Activated T-cell treated with anti-CD3 and anti-CD28 coated beads for 1 hour (primary cell): Measurements from ENCODE around the gene OR56B4.
"Not testable (repeated sequence)": the region's sequence is repeated elsewhere in the genome, so short reads cannot be mapped to it uniquely, and the experiment has no call there.

ENCODE experiments used
- DNase-seq: peaks from one replicate; pipeline ENCODE4 v3.0.0-alpha.2; 2020; ENCODE audit warnings: low read depth

The OR56B4 gene

GRCh38 chr11:6107384-6107783 is at the start of gene OR56B4:
Gene OR56B4 (plus strand): TSS chr11:6107684. CDS start chr11:6107779, 95 bp downstream.
- DNase-seq, result not testable (repeated sequence)

- DNase-seq, result no peak
Observed at GRCh38 chr11:6061475-6061874, 46.0 kb upstream of the OR56B4 start.

GRCh38 chr11:6062691-6063358 is 44.7 kb upstream of the OR56B4 start:
- no peak for DNase-seq

- DNase-seq, result no peak
Observed at GRCh38 chr11:6067502-6067901, 40.0 kb upstream of the OR56B4 start.

GRCh38 chr11:6076443-6076842 is 31.0 kb upstream of the OR56B4 start:
- DNase-seq, result not testable (repeated sequence)

- no peak for DNase-seq
Observed at GRCh38 chr11:6077723-6078122, 29.8 kb upstream of the OR56B4 start.

GRCh38 chr11:6079463-6079862 is 28.0 kb upstream of the OR56B4 start:
- DNase-seq, result no peak

GRCh38 chr11:6083129-6083528 is 24.4 kb upstream of the OR56B4 start:
- DNase-seq, result no peak

- DNase-seq, result no peak
Observed at GRCh38 chr11:6084587-6084986, 22.9 kb upstream of the OR56B4 start.

- DNase-seq, result no peak
Observed at GRCh38 chr11:6094186-6094585, 13.3 kb upstream of the OR56B4 start.

- no peak for DNase-seq
Observed at GRCh38 chr11:6095798-6096197, 11.7 kb upstream of the OR56B4 start.

GRCh38 chr11:6096417-6096816 is 11.1 kb upstream of the OR56B4 start:
- no peak for DNase-seq

- DNase-seq, result no peak
Observed at GRCh38 chr11:6099577-6099976, 7.9 kb upstream of the OR56B4 start.

- DNase-seq, result no peak
Observed at GRCh38 chr11:6110011-6110410, 2.5 kb downstream of the OR56B4 start.

- no peak for DNase-seq
Observed at GRCh38 chr11:6111673-6112072, 4.2 kb downstream of the OR56B4 start.

GRCh38 chr11:6116638-6117037 is 9.2 kb downstream of the OR56B4 start:
- no peak for DNase-seq

GRCh38 chr11:6124245-6124644 is 16.8 kb downstream of the OR56B4 start:
- no peak for DNase-seq

- DNase-seq, result no peak
Observed at GRCh38 chr11:6127881-6128280, 20.4 kb downstream of the OR56B4 start.

GRCh38 chr11:6129011-6129410 is 21.5 kb downstream of the OR56B4 start:
- DNase-seq, result no peak

GRCh38 chr11:6129635-6130034 is 22.2 kb downstream of the OR56B4 start:
- DNase-seq, result no peak

- no peak for DNase-seq
Observed at GRCh38 chr11:6132431-6132830, 24.9 kb downstream of the OR56B4 start.

GRCh38 chr11:6135936-6136335 is 28.5 kb downstream of the OR56B4 start:
- DNase-seq, result not testable (repeated sequence)

GRCh38 chr11:6142936-6143335 is 35.5 kb downstream of the OR56B4 start:
- no peak for DNase-seq

- not testable (repeated sequence) for DNase-seq
Observed at GRCh38 chr11:6143737-6144136, 36.3 kb downstream of the OR56B4 start.
